Measurements from ENCODE around the gene CNOT8.

CNOT8 gene

GRCh38 chr5:154866841-154867240 lies 8.4 kb downstream of the CNOT8 start:
- H3K79me2 ChIP-seq (ENCODE audit: control insufficient read depth, low read length) = peaks cover 50% of the 10 kb centered on the region
- peaks cover 8% of the 10 kb centered on the region; the same call in 1 of the 2 replicates for H4K20me1 ChIP-seq (ENCODE audit: control insufficient read depth, insufficient read depth, low read depth, low read length)
- H3F3A ChIP-seq (ENCODE audit: control insufficient read depth, insufficient read depth) = no peaks in the 10 kb centered on the region
- peaks cover 79% of the 10 kb centered on the region for H3K36me3 ChIP-seq (ENCODE audit: control insufficient read depth, low read length)
- no peak overlapping the region for H3K4me3 ChIP-seq (ENCODE audit: low read length)
- no peak overlapping the region for H3K4me2 ChIP-seq (ENCODE audit: low read length)
- no peaks in the 10 kb centered on the region for H3K27me3 ChIP-seq (ENCODE audit: control insufficient read depth, low read length)
- TF ChIP-seq CTCF (IDR thresholded peaks at IDR 0.05; ENCODE audit: low read depth, low read length, poor library complexity, severe bottlenecking) (no peak), EZH2phosphoT487 (IDR thresholded peaks at IDR 0.05; ENCODE audit: borderline replicate concordance, low read length) (no peak)
- peaks cover 14% of the 10 kb centered on the region for H3K4me1 ChIP-seq (ENCODE audit: control insufficient read depth, low read length)
- no peaks in the 10 kb centered on the region for H3K9me2 ChIP-seq (replicated peaks; ENCODE audit: control insufficient read depth, low read length)
- H3K9me3 ChIP-seq (ENCODE audit: control insufficient read depth, insufficient read depth, low read length) = no peaks in the 10 kb centered on the region
- no peak overlapping the region for H3K27ac ChIP-seq (ENCODE audit: low read depth, low read length)

DNA sequence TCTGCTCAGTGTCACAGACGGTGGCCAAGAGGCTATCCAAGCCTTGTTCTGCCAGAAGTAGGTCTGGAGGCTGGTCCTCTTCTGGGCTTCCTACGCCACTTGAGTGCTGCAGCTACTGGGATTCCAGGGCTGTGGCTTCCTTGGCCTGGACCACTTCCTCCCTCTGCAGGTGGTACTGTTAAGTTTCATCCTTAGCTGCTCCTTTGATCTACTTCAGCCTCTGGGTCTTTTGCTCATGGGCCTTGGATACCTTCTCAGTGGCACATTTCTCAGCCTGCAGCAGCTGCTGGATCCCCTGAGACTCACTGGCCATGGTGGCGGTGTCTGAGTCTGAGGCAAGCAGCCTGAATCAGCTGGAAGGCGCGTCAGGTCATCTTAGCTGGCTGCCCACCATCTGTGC lies 10.3 kb downstream of the CNOT8 start:
- Histone ChIP-seq H3K79me2 (ENCODE audit: control insufficient read depth, low read length) (peaks cover 31% of the 10 kb centered on the region), H3K4me2 (ENCODE audit: low read length) (no peak overlapping the region), H3K4me1 (ENCODE audit: control insufficient read depth, low read length) (no peaks in the 10 kb centered on the region; the same call in 1 of the 2 replicates), H3K4me3 (ENCODE audit: low read length) (no peak overlapping the region), H4K20me1 (ENCODE audit: control insufficient read depth, insufficient read depth, low read depth, low read length) (no peaks in the 10 kb centered on the region), H3K27ac (ENCODE audit: low read depth, low read length) (no peak overlapping the region), H3F3A (ENCODE audit: control insufficient read depth, insufficient read depth) (no peaks in the 10 kb centered on the region), H3K9me2 (replicated peaks; ENCODE audit: control insufficient read depth, low read length) (no peaks in the 10 kb centered on the region), H3K36me3 (ENCODE audit: control insufficient read depth, low read length) (peaks cover 77% of the 10 kb centered on the region), H3K27me3 (ENCODE audit: control insufficient read depth, low read length) (no peaks in the 10 kb centered on the region), H3K9me3 (ENCODE audit: control insufficient read depth, insufficient read depth, low read length) (no peaks in the 10 kb centered on the region)
- TF ChIP-seq EZH2phosphoT487 (IDR thresholded peaks at IDR 0.05; ENCODE audit: borderline replicate concordance, low read length) = no peak
- no peak for TF ChIP-seq CTCF (IDR thresholded peaks at IDR 0.05; ENCODE audit: low read depth, low read length, poor library complexity, severe bottlenecking)

DNA sequence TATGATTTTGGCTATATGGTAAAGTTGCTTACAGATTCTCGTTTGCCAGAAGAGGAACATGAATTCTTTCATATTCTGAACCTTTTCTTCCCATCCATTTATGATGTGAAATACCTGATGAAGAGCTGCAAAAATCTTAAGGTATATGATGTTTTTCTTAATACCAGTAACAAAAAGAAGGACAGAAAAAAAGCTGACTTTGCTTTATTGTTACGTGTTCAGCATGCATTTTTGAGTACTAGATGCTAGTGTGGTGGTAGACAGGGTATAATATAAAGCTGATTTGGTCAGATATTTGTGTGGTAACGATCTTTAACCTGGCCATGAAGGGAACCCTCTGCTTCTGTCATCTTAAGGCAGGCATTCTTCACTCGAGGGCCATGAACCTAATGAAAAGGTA lies 13.3 kb downstream of the CNOT8 start:
- Histone ChIP-seq H3K36me3 (ENCODE audit: control insufficient read depth, low read length) (peaks cover 78% of the 10 kb centered on the region), H3F3A (ENCODE audit: control insufficient read depth, insufficient read depth) (0 out of 2 replicates have a peak, but pooled peaks cover 3% of the 10 kb centered on the region), H3K79me2 (ENCODE audit: control insufficient read depth, low read length) (peaks cover 6% of the 10 kb centered on the region; the same call in 1 of the 2 replicates), H3K4me3 (ENCODE audit: low read length) (no peak overlapping the region), H3K4me2 (ENCODE audit: low read length) (no peak overlapping the region), H3K27me3 (ENCODE audit: control insufficient read depth, low read length) (no peaks in the 10 kb centered on the region), H3K9me3 (ENCODE audit: control insufficient read depth, insufficient read depth, low read length) (no peaks in the 10 kb centered on the region), H3K9me2 (replicated peaks; ENCODE audit: control insufficient read depth, low read length) (no peaks in the 10 kb centered on the region), H4K20me1 (ENCODE audit: control insufficient read depth, insufficient read depth, low read depth, low read length) (no peaks in the 10 kb centered on the region), H3K4me1 (ENCODE audit: control insufficient read depth, low read length) (no peaks in the 10 kb centered on the region), H3K27ac (ENCODE audit: low read depth, low read length) (no peak overlapping the region)
- TF ChIP-seq EZH2phosphoT487 (IDR thresholded peaks at IDR 0.05; ENCODE audit: borderline replicate concordance, low read length) (no peak), CTCF (IDR thresholded peaks at IDR 0.05; ENCODE audit: low read depth, low read length, poor library complexity, severe bottlenecking) (no peak)
